D721Med (cell line): ENCODE data around the gene TEPSIN.

ENCODE experiments used
- DNase-seq: peaks from one replicate; pipeline ENCODE4 v3.0.0; 2011; ENCODE audit warnings: low spot score; ENCODE audit not compliant: insufficient read length
- FAIRE-seq: peaks from 2 replicates; lab custom pipeline; 2011; peaks lifted over from hg19 to GRCh38; lab: Jason Lieb, UNC
- CTCF ChIP-seq: IDR thresholded peaks from 2 replicates; pipeline ENCODE4 v1.5.1; 2012; ENCODE audit warnings: mild to moderate bottlenecking, control low read depth; ENCODE audit not compliant: insufficient read depth; ENCODE audit errors: missing control alignments

TEPSIN gene

GRCh38 chr17:81238815-81239713 is at the start of gene TEPSIN, which contains the start of gene NDUFAF8:
Gene TEPSIN (minus strand): TSS chr17:81239055. CDS start chr17:81239033, 22 bp downstream.
Gene NDUFAF8 (plus strand): TSS chr17:81239318. CDS start chr17:81239364, 46 bp downstream.
- peak; percentile 100 for DNase-seq
- FAIRE-seq = peak; percentile 21
- TF ChIP-seq CTCF = no peak

GRCh38 chr17:81287741-81288430 is 49.0 kb upstream of the TEPSIN start:
- FAIRE-seq (no peak), DNase-seq (no peak)
- TF ChIP-seq CTCF = no peak

GRCh38 chr17:81287152-81287551 is 48.3 kb upstream of the TEPSIN start:
- FAIRE-seq = no peak
- TF ChIP-seq CTCF = no peak
- no peak for DNase-seq

GRCh38 chr17:81286491-81287145 is 47.8 kb upstream of the TEPSIN start:
- FAIRE-seq = no peak

GRCh38 chr17:81285894-81286293 is 47.0 kb upstream of the TEPSIN start:
- TF ChIP-seq CTCF = no peak
- DNase-seq (no peak), FAIRE-seq (no peak)

More at GRCh38 chr17:81286491-81287145, 47.8 kb upstream of the TEPSIN start:
- no peak for TF ChIP-seq CTCF
- no peak for DNase-seq

- DNase-seq (no peak), FAIRE-seq (no peak)
- no peak for TF ChIP-seq CTCF
These were observed 46.5 kb upstream of the TEPSIN start for GRCh38 chr17:81285179-81285878.
